Bronchial smooth muscle cell (primary cell): Measurements from ENCODE around the gene ANO2. TPM values are rescaled to one million over a fixed set of nuclear protein-coding genes. Genes with fewer than 3 reads are reported as not detected.

ENCODE experiments used
- total RNA-seq: library from RNA; depleted of rRNA; stranded (reverse); fragments of >200 nt; gene quantifications from 2 replicates; pipeline ENCODE4 v1.2.1, GENCODE V29; 2014

ANO2 gene
- total RNA-seq = not detected in 2 replicates

GRCh38 chr12:5945071-5946008, at the start of gene ANO2:
Gene ANO2 (minus strand): TSS chr12:5945259. CDS start chr12:5945217, 42 bp downstream.

Other genes with a start within 250 kb of the ANO2 start
- 0.69 and 0.79 TPM in 2 replicates for gene VWF, start 179.4 kb upstream of the ANO2 start, total RNA-seq